Ecto neural progenitor cell (in vitro differentiated cells): ENCODE data around the gene IFITM2.
A peak's percentile ranks its signal among the peaks of the same experiment; 100 is the strongest.

Experiments used
- DNase-seq: peaks from one replicate; pipeline ENCODE4 v3.0.0-alpha.2; 2018; ENCODE audit warnings: low spot score

Gene IFITM2

GRCh38 chr11:307766-308708 lies at the start of gene IFITM2:
TSS of gene IFITM2 (plus strand) at chr11:307816. CDS start at chr11:308193, 377 bp downstream.
- peak; percentile 80 for DNase-seq

GRCh38 chr11:259413-259812 lies 48.2 kb upstream of the IFITM2 start:
- DNase-seq = no peak

- no peak for DNase-seq
These were observed 46.0 kb upstream of the IFITM2 start for GRCh38 chr11:261624-262023.

GRCh38 chr11:266676-267439 lies 40.8 kb upstream of the IFITM2 start:
- peak; percentile 29 for DNase-seq

- DNase-seq = no peak
These were observed 40.1 kb upstream of the IFITM2 start for GRCh38 chr11:267491-267994.

GRCh38 chr11:268716-269145 lies 38.9 kb upstream of the IFITM2 start:
- DNase-seq = peak; percentile 23

- peak; percentile 23 for DNase-seq
These were observed 38.3 kb upstream of the IFITM2 start for GRCh38 chr11:269146-269890.

- DNase-seq = peak; percentile 36
These were observed 36.9 kb upstream of the IFITM2 start for GRCh38 chr11:270451-271318.

- DNase-seq = peak; percentile 19
These were observed 36.3 kb upstream of the IFITM2 start for GRCh38 chr11:271319-271715.

GRCh38 chr11:272195-272930 lies 35.3 kb upstream of the IFITM2 start:
- DNase-seq = peak; percentile 28

- no peak for DNase-seq
These were observed 34.8 kb upstream of the IFITM2 start for GRCh38 chr11:272931-273198.

- DNase-seq = no peak
These were observed 31.4 kb upstream of the IFITM2 start for GRCh38 chr11:276219-276618.

- DNase-seq = peak; percentile 36
These were observed 29.3 kb upstream of the IFITM2 start, which contains the start of gene NLRP6 for GRCh38 chr11:278001-278951. TSS of gene NLRP6 (plus strand) at chr11:278407. CDS start at chr11:278570, 163 bp downstream.

- DNase-seq = peak; percentile 32
These were observed 28.3 kb upstream of the IFITM2 start for GRCh38 chr11:279040-279965.

- DNase-seq = peak; percentile 39
These were observed 27.5 kb upstream of the IFITM2 start for GRCh38 chr11:279966-280705.

- DNase-seq = peak; percentile 36
These were observed 26.7 kb upstream of the IFITM2 start for GRCh38 chr11:280706-281485.
